Panc1 (cell line): ENCODE measurements around the gene DDX20.

ENCODE experiments used
- CTCF ChIP-seq: fragments of 450-650 bp; IDR thresholded peaks from 2 replicates; pipeline ENCODE4 v1.5.1; 2017; ENCODE audit warnings: mild to moderate bottlenecking
- POLR2AphosphoS5 ChIP-seq: IDR thresholded peaks from 2 replicates; pipeline ENCODE4 v1.6.1; 2012; ENCODE audit warnings: mild to moderate bottlenecking, low read depth, low read length, moderate library complexity
- REST ChIP-seq, 2 experiments: IDR thresholded peaks; 2 replicates each; pipeline ENCODE4 v1.6.1; 2011 to 2012; ENCODE audit warnings: low read depth in 2 of 2, control low read depth in 1 of 2, low read length in 1 of 2, mild to moderate bottlenecking in 1 of 2, moderate library complexity in 1 of 2; ENCODE audit not compliant: insufficient read depth in 1 of 2
- SIN3A ChIP-seq: IDR thresholded peaks from 2 replicates; pipeline ENCODE4 v1.6.1; 2012; ENCODE audit warnings: low read depth, mild to moderate bottlenecking, low read length, moderate library complexity, borderline replicate concordance; ENCODE audit not compliant: insufficient read depth
- TCF7L2 ChIP-seq: IDR thresholded peaks from 2 replicates; pipeline ENCODE4 v1.6.1; 2011; ENCODE audit warnings: mild to moderate bottlenecking, low read depth, low read length, inconsistent platforms

- TF ChIP-seq SIN3A (no peak), CTCF (no peak), POLR2AphosphoS5 (no peak), TCF7L2 (no peak), REST (IDR thresholded peaks at IDR 0.05; ENCODE audit: insufficient read depth in 1 of 2, low read depth in 2 of 2, low read length in 1 of 2) (no peak)
Observed at GRCh38 chr1:111729271-111729921, 26.3 kb upstream of the DDX20 start.
